Mesothelial cell of epicardium (in vitro differentiated cells): ENCODE measurements around the gene IRF2. TPM values are rescaled to one million over a fixed set of nuclear protein-coding genes. Genes with fewer than 3 reads are reported as not detected.

Source experiments
- DNase-seq, 2 experiments: peaks; one replicate each; pipeline ENCODE4 v3.0.0; 2021; ENCODE audit warnings: low spot score in 2 of 2; ENCODE audit not compliant: unreplicated experiment in 2 of 2
- H3K27ac Mint-ChIP-seq: 2 replicates; pipeline ENCODE4 v1.8.0; 2021; ENCODE audit warnings: mixed read lengths
- H3K27me3 Mint-ChIP-seq: 2 replicates; pipeline ENCODE4 v1.8.0; 2021; ENCODE audit warnings: low read depth, mixed read lengths
- H3K36me3 Mint-ChIP-seq: 2 replicates; pipeline ENCODE4 v1.8.0; 2021; ENCODE audit warnings: mixed read lengths
- H3K4me1 Mint-ChIP-seq: 2 replicates; pipeline ENCODE4 v1.8.0; 2021; ENCODE audit warnings: mixed read lengths
- H3K4me3 Mint-ChIP-seq: 2 replicates; pipeline ENCODE4 v1.8.0; 2021; ENCODE audit warnings: mild to moderate bottlenecking, moderate library complexity, mixed read lengths
- H3K9me3 Mint-ChIP-seq: 2 replicates; pipeline ENCODE4 v1.8.0; 2021; ENCODE audit warnings: mixed read lengths
- CTCF ChIP-seq: fragments of 200-600 bp; sonication (generic); IDR thresholded peaks from one replicate; pipeline ENCODE4 v1.5.0; 2021; ENCODE audit warnings: antibody characterized with exemption; ENCODE audit not compliant: unreplicated experiment
- total RNA-seq: library from RNA; stranded (reverse); gene quantifications from 3 replicates; pipeline ENCODE4 v1.2.1, GENCODE V29; 2021

Gene IRF2
- total RNA-seq, 1 donor from 2014 or later = 15.8 TPM

GRCh38 chr4:184460499-184461285 lies 13.7 kb downstream of the IRF2 start:
- TF ChIP-seq CTCF = no peak
- peaks cover 3% of the 10 kb centered on the region for H3K36me3 Mint-ChIP-seq

GRCh38 chr4:184459413-184459812 lies 14.9 kb downstream of the IRF2 start:
- H3K4me1 Mint-ChIP-seq = peaks cover 9% of the 10 kb centered on the region
- no peaks in the 10 kb centered on the region for H3K27me3 Mint-ChIP-seq
- H3K4me3 Mint-ChIP-seq = no peak overlapping the region
- H3K36me3 Mint-ChIP-seq = peaks cover 6% of the 10 kb centered on the region
- no peak for TF ChIP-seq CTCF
- no peak for DNase-seq
- H3K9me3 Mint-ChIP-seq = no peaks in the 10 kb centered on the region
- no peak overlapping the region for H3K27ac Mint-ChIP-seq

More at GRCh38 chr4:184460499-184461285, 13.7 kb downstream of the IRF2 start:
- Mint-ChIP-seq H3K9me3 (no peaks in the 10 kb centered on the region), H3K27ac (no peak overlapping the region), H3K27me3 (no peaks in the 10 kb centered on the region), H3K4me3 (no peak overlapping the region), H3K4me1 (peaks cover 9% of the 10 kb centered on the region)
- DNase-seq = no peak

GRCh38 chr4:184457535-184458249 lies 16.7 kb downstream of the IRF2 start:
- Mint-ChIP-seq H3K36me3 (peaks cover 6% of the 10 kb centered on the region), H3K4me1 (peaks cover 21% of the 10 kb centered on the region), H3K9me3 (no peaks in the 10 kb centered on the region), H3K4me3 (no peak overlapping the region), H3K27me3 (no peaks in the 10 kb centered on the region), H3K27ac (no peak overlapping the region)
- DNase-seq = no peak
- no peak for TF ChIP-seq CTCF

- TF ChIP-seq CTCF = no peak
- Mint-ChIP-seq H3K27ac (no peak overlapping the region), H3K36me3 (peaks cover 6% of the 10 kb centered on the region), H3K4me1 (peaks cover 24% of the 10 kb centered on the region), H3K9me3 (no peaks in the 10 kb centered on the region), H3K4me3 (no peak overlapping the region), H3K27me3 (no peaks in the 10 kb centered on the region)
- no peak for DNase-seq
Observed at GRCh38 chr4:184456337-184456736, 18.0 kb downstream of the IRF2 start.

GRCh38 chr4:184455299-184455698 lies 19.1 kb downstream of the IRF2 start:
- H3K4me3 Mint-ChIP-seq = no peak overlapping the region

More at GRCh38 chr4:184455299-184455698, 19.1 kb downstream of the IRF2 start:
- Mint-ChIP-seq H3K27me3 (no peaks in the 10 kb centered on the region), H3K27ac (no peak overlapping the region), H3K36me3 (peaks cover 6% of the 10 kb centered on the region), H3K4me1 (peaks cover 22% of the 10 kb centered on the region), H3K9me3 (no peaks in the 10 kb centered on the region)
- no peak for TF ChIP-seq CTCF
- no peak for DNase-seq
